Testis (tissue), 3 donors: ENCODE results near the gene P2RX7. TPM values are rescaled to one million over a fixed set of nuclear protein-coding genes. Genes with fewer than 3 reads are reported as not detected.

Experiments
- DNase-seq: peaks from one replicate; pipeline ENCODE4 v3.0.0-alpha.2; 2019
- H3K27ac ChIP-seq, 2 donors: fragments of 200-600 bp; sonication (generic); one replicate each; pipeline ENCODE4 v1.5.1; 2019
- H3K27me3 ChIP-seq: fragments of 200-600 bp; sonication (generic); one replicate; pipeline ENCODE4 v1.5.1; 2019
- H3K36me3 ChIP-seq: fragments of 200-600 bp; sonication (generic); one replicate; pipeline ENCODE4 v1.5.1; 2017; ENCODE audit warnings: low read depth; ENCODE audit errors: missing control alignments
- H3K4me1 ChIP-seq: fragments of 200-600 bp; sonication (generic); one replicate; pipeline ENCODE4 v1.5.1; 2019
- H3K4me3 ChIP-seq, 2 donors: fragments of 200-600 bp; sonication (generic); one replicate each; pipeline ENCODE4 v1.5.1; 2017 to 2019
- H3K9me3 ChIP-seq: fragments of 200-600 bp; sonication (generic); one replicate; pipeline ENCODE4 v1.5.1; 2017
- POLR2A ChIP-seq: fragments of 450-650 bp; IDR thresholded peaks from one replicate; pipeline ENCODE4 v1.6.1; 2017; ENCODE audit warnings: antibody characterized with exemption, mild to moderate bottlenecking, moderate library complexity
- WGBS, 2 donors: methylation state at CpG; one replicate each; pipeline ENCODE4 v1.1.5; 2018; 5-methylcytosine and 5-hydroxymethylcytosine counted together
- intact Hi-C: fragments of 100-400 bp; cut with DNase I; formaldehyde crosslinking; loops from one replicate; pipeline ENCODE4 v1.15.1; 2023; ENCODE audit warnings: low total_unique reads
- polyA plus RNA-seq: library from polyadenylated mRNA; stranded (reverse); fragments of 350-450 nt; fragmentation: Illumina TruSeq; extraction: RNeasy Lipid Tissue Mini Kit (QIAGEN cat#74804); gene quantifications from one replicate; pipeline ENCODE4 v1.2.3, GENCODE V29; 2014; ENCODE audit warnings: low read depth, low replicate concordance; ENCODE audit not compliant: insufficient read depth
- total RNA-seq, 2 donors: library from RNA; depleted of rRNA; stranded (reverse); fragments of >200 nt; gene quantifications; one replicate each; pipeline ENCODE4 v1.2.3, GENCODE V29; 2016
- TF ChIP-seq, protein P1 (sequence below), 3 experiments: fragments of 450-650 bp in 2 of 3; fragments of 200-600 bp in 1 of 3; sonication (generic) in 1 of 3; IDR thresholded peaks; one replicate each; pipeline ENCODE4 v1.5.1; 2016 to 2019; ENCODE audit warnings: antibody characterized with exemption in 3 of 3, mild to moderate bottlenecking in 2 of 3, moderate library complexity in 1 of 3

The P2RX7 gene
- total and polyA plus RNA-seq, 3 donors from 2014 or later = 3.0 to 12.8 (median 5.6) TPM

DNA sequence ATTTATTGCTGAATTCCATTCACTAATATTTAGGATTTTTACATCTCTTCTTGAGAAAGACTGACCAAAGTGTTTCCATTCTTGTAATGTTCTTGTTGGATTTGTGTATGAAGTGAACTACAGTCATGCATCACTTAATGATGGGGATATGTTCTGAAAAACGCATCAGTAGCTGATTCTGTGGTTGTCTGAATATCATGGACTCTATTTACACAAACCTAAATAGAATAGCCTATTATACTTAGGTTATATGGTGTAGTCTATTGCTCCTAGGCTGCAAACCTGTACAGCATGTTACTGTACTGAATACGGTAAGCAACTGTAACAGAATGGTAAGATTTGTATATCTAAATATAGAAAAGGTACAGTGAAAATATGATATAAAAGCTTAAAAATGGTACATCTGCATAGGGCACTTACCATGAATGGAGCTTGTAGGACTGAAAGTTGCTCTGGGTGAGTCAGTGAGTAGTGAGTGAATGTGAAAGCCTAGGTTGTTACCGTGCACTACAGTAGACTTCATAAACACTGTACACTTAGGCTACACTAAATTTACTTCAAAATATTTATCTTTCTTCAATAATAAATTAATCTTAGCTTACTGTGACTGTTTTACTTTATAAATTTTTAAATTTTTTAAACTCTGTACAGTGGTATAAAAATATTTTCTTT is 49.7 kb downstream of the P2RX7 start:
- no peaks in the 10 kb centered on the region for H3K36me3 ChIP-seq
- H3K4me1 ChIP-seq = no peaks in the 10 kb centered on the region
- DNase-seq = no peak
- H3K4me3 ChIP-seq = no peak overlapping the region
- intact Hi-C loops = no loop called here
- no peak for TF ChIP-seq POLR2A
- TF ChIP-seq, protein P1, sequence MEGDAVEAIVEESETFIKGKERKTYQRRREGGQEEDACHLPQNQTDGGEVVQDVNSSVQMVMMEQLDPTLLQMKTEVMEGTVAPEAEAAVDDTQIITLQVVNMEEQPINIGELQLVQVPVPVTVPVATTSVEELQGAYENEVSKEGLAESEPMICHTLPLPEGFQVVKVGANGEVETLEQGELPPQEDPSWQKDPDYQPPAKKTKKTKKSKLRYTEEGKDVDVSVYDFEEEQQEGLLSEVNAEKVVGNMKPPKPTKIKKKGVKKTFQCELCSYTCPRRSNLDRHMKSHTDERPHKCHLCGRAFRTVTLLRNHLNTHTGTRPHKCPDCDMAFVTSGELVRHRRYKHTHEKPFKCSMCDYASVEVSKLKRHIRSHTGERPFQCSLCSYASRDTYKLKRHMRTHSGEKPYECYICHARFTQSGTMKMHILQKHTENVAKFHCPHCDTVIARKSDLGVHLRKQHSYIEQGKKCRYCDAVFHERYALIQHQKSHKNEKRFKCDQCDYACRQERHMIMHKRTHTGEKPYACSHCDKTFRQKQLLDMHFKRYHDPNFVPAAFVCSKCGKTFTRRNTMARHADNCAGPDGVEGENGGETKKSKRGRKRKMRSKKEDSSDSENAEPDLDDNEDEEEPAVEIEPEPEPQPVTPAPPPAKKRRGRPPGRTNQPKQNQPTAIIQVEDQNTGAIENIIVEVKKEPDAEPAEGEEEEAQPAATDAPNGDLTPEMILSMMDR (IDR thresholded peaks at IDR 0.05) = no peak
- no peak overlapping the region for H3K27ac ChIP-seq
- H3K9me3 ChIP-seq = no peaks in the 10 kb centered on the region
- WGBS, 2 donors = 90 to 96% methylated on average over 3 of the region's 3 CpGs
- H3K27me3 ChIP-seq = no peaks in the 10 kb centered on the region

DNA sequence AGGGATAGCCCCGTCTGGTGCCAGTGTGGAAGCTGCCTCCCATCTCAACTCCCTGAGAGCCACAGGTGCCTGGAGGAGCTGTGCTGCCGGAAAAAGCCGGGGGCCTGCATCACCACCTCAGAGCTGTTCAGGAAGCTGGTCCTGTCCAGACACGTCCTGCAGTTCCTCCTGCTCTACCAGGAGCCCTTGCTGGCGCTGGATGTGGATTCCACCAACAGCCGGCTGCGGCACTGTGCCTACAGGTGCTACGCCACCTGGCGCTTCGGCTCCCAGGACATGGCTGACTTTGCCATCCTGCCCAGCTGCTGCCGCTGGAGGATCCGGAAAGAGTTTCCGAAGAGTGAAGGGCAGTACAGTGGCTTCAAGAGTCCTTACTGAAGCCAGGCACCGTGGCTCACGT is 51.7 kb downstream of the P2RX7 start:
- no peak overlapping the region for H3K27ac ChIP-seq
- no peaks in the 10 kb centered on the region for H3K36me3 ChIP-seq
- no peak for DNase-seq
- no peaks in the 10 kb centered on the region for H3K4me1 ChIP-seq
- no peaks in the 10 kb centered on the region for H3K27me3 ChIP-seq
- WGBS, 2 donors = 86 to 88% methylated on average over 8 to 15 of the region's 15 CpGs
- intact Hi-C loops = no loop called here
- no peak for TF ChIP-seq POLR2A
- TF ChIP-seq, protein P1 (IDR thresholded peaks at IDR 0.05) = no peak
- H3K9me3 ChIP-seq = no peaks in the 10 kb centered on the region
- no peak overlapping the region for H3K4me3 ChIP-seq

DNA sequence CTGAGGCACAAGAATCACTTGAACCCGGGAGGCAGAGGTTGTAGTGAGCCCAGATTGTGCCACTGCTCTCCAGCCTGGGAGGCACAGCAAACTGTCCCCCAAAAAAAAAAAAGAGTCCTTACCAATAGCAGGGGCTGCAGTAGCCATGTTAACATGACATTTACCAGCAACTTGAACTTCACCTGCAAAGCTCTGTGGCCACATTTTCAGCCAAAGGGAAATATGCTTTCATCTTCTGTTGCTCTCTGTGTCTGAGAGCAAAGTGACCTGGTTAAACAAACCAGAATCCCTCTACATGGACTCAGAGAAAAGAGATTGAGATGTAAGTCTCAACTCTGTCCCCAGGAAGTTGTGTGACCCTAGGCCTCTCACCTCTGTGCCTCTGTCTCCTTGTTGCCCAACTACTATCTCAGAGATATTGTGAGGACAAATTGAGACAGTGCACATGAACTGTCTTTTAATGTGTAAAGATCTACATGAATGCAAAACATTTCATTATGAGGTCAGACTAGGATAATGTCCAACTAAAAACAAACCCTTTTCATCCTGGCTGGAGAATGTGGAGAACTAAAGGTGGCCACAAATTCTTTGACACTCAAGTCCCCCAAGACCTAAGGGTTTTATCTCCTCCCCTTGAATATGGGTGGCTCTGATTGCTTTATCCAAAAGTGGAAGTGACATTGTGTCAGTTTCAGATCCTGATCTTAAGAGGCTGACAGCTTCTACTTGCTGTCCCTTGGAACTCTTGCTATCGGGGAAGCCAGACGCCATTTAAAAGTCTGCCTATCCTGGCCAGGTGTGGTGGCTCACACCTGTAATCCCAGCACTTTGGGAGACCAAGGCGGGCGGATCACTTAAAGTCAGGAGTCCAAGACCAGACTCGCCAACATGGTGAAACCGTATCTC is 52.6 kb downstream of the P2RX7 start:
- Histone ChIP-seq H3K27me3 (no peaks in the 10 kb centered on the region), H3K4me3 (no peak overlapping the region), H3K27ac (no peak overlapping the region), H3K4me1 (no peaks in the 10 kb centered on the region), H3K36me3 (no peaks in the 10 kb centered on the region), H3K9me3 (no peaks in the 10 kb centered on the region)
- no peak for DNase-seq
- TF ChIP-seq, protein P1 (IDR thresholded peaks at IDR 0.05) = no peak
- no peak for TF ChIP-seq POLR2A
- WGBS, 2 donors = 92 to 99% methylated on average over 7 of the region's 7 CpGs
- intact Hi-C loops = no loop called here

DNA sequence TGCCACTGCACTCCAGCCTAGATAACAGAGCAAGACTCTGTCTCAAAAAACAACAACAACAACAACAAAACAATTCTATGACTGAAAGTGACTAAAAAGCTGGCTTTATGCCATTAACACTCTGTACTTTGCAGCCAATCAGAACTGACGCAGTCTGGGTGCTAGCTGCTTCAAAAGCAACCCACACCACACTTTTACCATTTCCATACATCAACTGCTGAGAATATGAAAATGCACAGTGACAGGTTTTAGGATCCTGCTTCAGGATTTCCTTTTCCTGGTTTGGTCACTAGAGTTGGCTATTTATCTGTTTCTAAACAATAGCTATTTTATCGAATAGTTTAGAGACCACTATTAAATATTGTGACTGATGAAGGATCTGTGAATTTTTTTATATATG is 54.1 kb downstream of the P2RX7 start:
- 88 to 94% methylated on average over 2 of the region's 2 CpGs for WGBS, 2 donors
- Histone ChIP-seq H3K4me3 (no peak overlapping the region), H3K9me3 (no peaks in the 10 kb centered on the region), H3K27ac (no peak overlapping the region), H3K4me1 (no peaks in the 10 kb centered on the region), H3K27me3 (no peaks in the 10 kb centered on the region), H3K36me3 (no peaks in the 10 kb centered on the region)
- intact Hi-C loops = no loop called here
- DNase-seq = no peak
- TF ChIP-seq, protein P1 (IDR thresholded peaks at IDR 0.05) = no peak
- TF ChIP-seq POLR2A = no peak
